HG03280 (cell line): Measurements from ENCODE around the gene THAP9.

ENCODE experiments used
- ATAC-seq: cut with Tn5 transposase; IDR thresholded peaks from one replicate; pipeline ENCODE4 v1.9.1; 2021; ENCODE audit warnings: mild to moderate bottlenecking, moderate library complexity; ENCODE audit not compliant: unreplicated experiment

The THAP9 gene

DNA sequence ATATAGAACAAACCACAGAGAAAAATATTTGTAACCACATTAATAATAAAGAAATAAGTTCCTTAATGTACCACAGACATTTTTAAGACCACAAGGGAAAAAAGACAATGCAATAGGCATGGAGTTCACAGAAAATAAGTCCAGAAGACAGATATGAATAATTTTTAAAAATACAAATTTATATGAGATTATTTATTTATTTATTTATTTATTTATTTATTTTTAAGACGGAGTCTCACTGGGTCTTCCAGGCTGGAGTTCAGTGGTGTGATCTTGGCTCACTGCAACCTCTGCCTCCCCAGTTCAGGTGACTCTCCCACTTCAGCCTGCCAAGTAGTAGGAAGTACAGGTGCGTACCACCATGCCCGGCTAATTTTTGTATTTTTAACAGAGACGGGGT lies 53.7 kb downstream of the THAP9 start:
- no peak for ATAC-seq

DNA sequence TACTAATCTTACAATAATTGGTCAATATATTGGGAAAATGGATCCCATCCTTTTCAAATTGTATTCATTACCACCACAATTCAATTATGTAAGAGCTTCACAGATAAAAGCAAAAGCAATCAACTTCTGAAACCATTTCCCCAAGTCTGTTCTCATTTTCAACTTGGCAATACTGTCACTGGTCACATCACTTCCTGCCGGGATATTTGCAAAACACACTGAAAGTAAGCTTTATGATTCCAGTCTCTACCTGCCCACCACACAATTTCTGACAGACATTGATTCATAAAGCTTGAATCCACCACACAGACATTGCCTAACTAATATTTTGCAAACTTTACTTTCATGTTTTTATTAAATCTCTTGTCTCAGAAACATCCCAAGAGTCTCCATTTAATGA lies 56.5 kb downstream of the THAP9 start:
- no peak for ATAC-seq

DNA sequence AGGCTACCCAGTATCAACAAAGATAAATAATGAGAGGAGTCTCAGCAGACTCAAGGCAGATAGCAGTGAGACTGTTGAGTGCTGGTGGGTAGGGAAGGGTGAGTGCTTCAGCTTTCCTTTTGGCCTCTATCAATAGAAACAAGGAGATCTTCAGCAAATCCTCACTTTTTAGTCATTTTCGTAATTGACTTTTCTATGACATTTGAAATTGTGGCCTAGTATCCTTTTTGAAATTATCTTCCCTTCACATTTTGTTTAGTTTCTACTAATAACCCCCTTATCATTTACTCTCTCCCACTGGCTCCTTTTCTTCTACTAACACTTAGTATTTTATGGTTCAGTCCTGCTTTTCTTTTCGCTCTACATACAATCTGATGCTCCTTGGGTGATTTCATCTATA lies 65.2 kb downstream of the THAP9 start:
- ATAC-seq: no peak

DNA sequence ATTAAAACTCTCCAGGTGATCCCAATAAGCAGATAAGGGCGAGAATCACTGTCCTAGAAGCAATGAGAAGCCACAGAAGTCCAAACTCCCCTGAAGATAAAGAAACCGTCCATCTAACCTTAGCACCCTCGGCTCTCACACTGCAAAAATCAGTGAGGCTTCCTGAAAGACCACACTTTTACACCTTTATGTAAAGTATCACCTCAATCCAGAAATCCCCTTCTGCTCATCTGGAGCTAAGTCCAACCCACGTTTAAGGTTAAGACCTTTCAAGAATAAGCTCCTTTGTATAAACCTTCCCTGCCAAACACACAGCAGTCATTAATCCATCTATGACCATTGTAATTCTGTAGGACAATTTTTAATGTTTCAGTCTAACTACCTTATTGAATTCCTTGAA lies 68.4 kb downstream of the THAP9 start:
- ATAC-seq: no peak

DNA sequence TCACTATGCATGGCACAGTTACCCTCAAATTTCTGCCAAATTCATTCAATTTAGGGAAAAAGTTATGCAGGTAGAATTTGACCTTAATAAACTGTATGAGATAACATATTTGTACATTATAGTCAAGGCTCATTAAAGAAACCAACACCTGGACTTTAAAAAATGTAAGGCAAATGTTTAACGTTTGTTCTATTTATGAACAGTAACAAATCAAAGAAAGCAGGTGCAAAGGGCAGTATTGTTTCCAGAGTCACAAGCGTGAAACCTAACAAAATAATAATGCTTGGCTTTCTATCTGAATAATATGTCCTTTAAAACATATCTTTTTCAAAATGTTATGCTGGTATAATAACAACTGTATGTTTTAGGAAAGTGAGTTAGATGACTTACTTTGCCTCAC lies 68.9 kb downstream of the THAP9 start:
- no peak for ATAC-seq
